Coronary artery (tissue), 2 donors: ENCODE measurements around the gene ESR2.

Experiments used
- DNase-seq: peaks from one replicate; pipeline ENCODE4 v3.0.0-alpha.2; 2017; ENCODE audit warnings: low spot score
- H3K27ac ChIP-seq, 2 donors: fragments of 200-600 bp; sonication (generic); one replicate each; pipeline ENCODE4 v1.5.1; 2016 to 2019
- H3K4me3 ChIP-seq: fragments of 200-600 bp; sonication (generic); 2 replicates; pipeline ENCODE4 v1.5.1; 2016; ENCODE audit warnings: mild to moderate bottlenecking, moderate library complexity
- CTCF ChIP-seq: fragments of 200-600 bp; sonication (generic); IDR thresholded peaks from one replicate; pipeline ENCODE4 v1.5.1; 2019; ENCODE audit warnings: antibody characterized with exemption

Gene ESR2

GRCh38 chr14:64246688-64247087, 47.5 kb downstream of the ESR2 start:
- TF ChIP-seq CTCF = no peak
- Histone ChIP-seq H3K27ac (no peak overlapping the region), H3K4me3 (no peak overlapping the region)
- DNase-seq = no peak

DNA sequence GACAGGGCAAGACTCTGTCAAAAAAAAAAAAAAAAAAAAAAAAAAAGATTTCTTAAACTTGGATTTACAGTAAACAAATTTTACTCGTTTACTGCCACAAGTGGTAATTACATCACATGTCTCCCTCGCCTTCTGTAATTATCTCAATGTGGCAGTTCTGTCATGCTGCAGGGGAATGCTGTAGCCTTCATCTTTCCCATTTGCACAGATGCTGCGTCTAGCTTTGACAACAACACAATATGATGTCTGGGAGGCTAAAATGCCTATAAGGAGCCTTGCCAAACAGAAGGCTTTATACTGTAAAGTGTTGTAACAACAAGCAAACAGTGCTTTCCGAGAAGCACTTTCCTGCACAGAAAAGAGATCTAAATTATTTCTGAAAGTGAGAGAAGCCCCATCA, 48.7 kb downstream of the ESR2 start:
- H3K4me3 ChIP-seq = no peak overlapping the region
- no peak overlapping the region for H3K27ac ChIP-seq
- DNase-seq = no peak
- no peak for TF ChIP-seq CTCF

- H3K4me3 ChIP-seq = no peak overlapping the region
- no peak overlapping the region for H3K27ac ChIP-seq
- TF ChIP-seq CTCF = no peak
- no peak for DNase-seq
Measured at GRCh38 chr14:64244279-64244678, 49.9 kb downstream of the ESR2 start.

GRCh38 chr14:64238631-64239030, 55.5 kb downstream of the ESR2 start:
- no peak overlapping the region for H3K4me3 ChIP-seq
- H3K27ac ChIP-seq = no peak overlapping the region
- no peak for TF ChIP-seq CTCF
- no peak for DNase-seq

GRCh38 chr14:64238049-64238448, 56.1 kb downstream of the ESR2 start:
- no peak for TF ChIP-seq CTCF
- Histone ChIP-seq H3K27ac (no peak overlapping the region), H3K4me3 (no peak overlapping the region)
- no peak for DNase-seq

- no peak for DNase-seq
- no peak overlapping the region for H3K27ac ChIP-seq
- TF ChIP-seq CTCF = no peak
- no peak overlapping the region for H3K4me3 ChIP-seq
Measured at GRCh38 chr14:64235652-64236640, 58.2 kb downstream of the ESR2 start.
